Activated T-helper 2 cell treated with anti-CD3 and anti-CD28 coated beads, Interferon-gamma antibody, Interleukin-2, Interleukin-4, amounts not matched to agents 10 μg/mL and 5 μg/mL and 100 μg/mL, durations not matched to agents 14 hours and 24 hours and 36 hours (primary cell): Measurements from ENCODE around the gene CEACAM20. TPM values are rescaled to one million over a fixed set of nuclear protein-coding genes. Genes with fewer than 3 reads are reported as not detected.
"Not testable (repeated sequence)": the region's sequence is repeated elsewhere in the genome, so short reads cannot be mapped to it uniquely, and the experiment has no call there.

Experiments used
- DNase-seq: peaks from one replicate; pipeline ENCODE4 v3.0.0; 2021; ENCODE audit warnings: low spot score
- H3K27ac Mint-ChIP-seq: one replicate; pipeline ENCODE4 v1.8.0; 2021; ENCODE audit warnings: mixed read lengths
- H3K27me3 Mint-ChIP-seq: one replicate; pipeline ENCODE4 v1.8.0; 2021; ENCODE audit warnings: low read depth, mixed read lengths
- H3K36me3 Mint-ChIP-seq: one replicate; pipeline ENCODE4 v1.8.0; 2021; ENCODE audit warnings: low read depth, mixed read lengths
- H3K4me1 Mint-ChIP-seq: one replicate; pipeline ENCODE4 v1.8.0; 2021; ENCODE audit warnings: low read depth, mixed read lengths
- H3K4me3 Mint-ChIP-seq: one replicate; pipeline ENCODE4 v1.8.0; 2021; ENCODE audit warnings: low read depth, mild to moderate bottlenecking, moderate library complexity, mixed read lengths
- H3K9me3 Mint-ChIP-seq: one replicate; pipeline ENCODE4 v1.8.0; 2021; ENCODE audit warnings: mixed read lengths
- intact Hi-C: fragments of 100-400 bp; cut with micrococcal nuclease; formaldehyde crosslinking; loops from one replicate; pipeline ENCODE4 v1.15.1; 2023
- total RNA-seq: library from RNA; stranded (reverse); gene quantifications from 2 replicates; pipeline ENCODE4 v1.2.3, GENCODE V29; 2022

The CEACAM20 gene
- total RNA-seq, 1 donor from 2014 or later: not detected

DNA sequence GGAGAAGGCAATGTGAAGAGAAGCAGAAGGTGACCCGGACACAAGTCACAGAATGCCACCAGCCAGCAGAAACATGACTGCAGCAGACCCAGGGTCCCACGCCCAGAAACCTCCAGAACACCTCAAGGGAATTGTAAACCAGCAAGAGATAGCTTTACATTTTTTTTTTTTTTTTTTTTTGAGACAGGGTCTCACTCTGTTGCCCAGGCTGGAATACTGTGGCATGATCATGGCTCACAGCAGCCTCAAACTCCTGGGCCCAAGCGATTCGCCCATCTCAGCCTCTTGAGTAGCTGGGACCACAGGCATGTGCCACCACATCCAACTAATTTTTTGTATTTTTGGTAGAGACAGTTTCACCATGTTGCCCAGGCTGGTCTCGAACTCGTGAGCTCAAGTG is 10.5 kb upstream of the CEACAM20 start:
- Mint-ChIP-seq H3K27ac (no peak overlapping the region), H3K36me3 (no peaks in the 10 kb centered on the region), H3K4me3 (no peak overlapping the region), H3K27me3 (no peaks in the 10 kb centered on the region), H3K4me1 (no peaks in the 10 kb centered on the region), H3K9me3 (peaks cover 67% of the 10 kb centered on the region)
- intact Hi-C loops: no loop called here
- no peak for DNase-seq

DNA sequence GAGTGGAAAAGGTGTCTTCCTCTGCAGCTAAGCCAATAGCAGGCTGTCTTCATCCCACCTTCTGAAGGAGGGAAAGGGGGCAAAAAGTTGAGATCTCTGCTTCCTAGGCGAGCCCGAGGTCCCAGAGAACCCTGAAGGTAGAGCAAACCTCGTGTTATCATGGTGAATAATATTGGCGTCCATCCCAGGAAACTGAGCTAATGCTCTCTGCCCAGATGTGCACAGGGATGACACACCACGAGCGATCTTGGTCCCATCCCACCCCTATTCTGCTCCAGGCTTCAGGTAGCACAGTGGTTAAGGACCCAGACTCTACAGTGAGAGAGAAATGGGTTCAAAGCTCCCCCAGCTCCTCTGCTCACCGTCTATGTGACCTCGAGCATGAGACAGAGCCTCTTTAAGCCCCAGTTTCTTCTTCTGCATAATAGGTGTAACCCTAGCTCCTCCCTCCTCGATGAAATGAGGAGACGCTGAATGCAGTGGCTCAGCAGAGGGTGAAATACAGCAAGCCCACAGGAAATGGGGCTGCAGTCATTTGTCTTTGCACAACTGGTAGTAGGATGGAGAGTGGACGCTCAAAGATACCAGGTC is 9.9 kb upstream of the CEACAM20 start:
- H3K9me3 Mint-ChIP-seq: peaks cover 65% of the 10 kb centered on the region
- no peaks in the 10 kb centered on the region for H3K27me3 Mint-ChIP-seq
- DNase-seq: no peak
- no peak overlapping the region for H3K27ac Mint-ChIP-seq
- intact Hi-C loops: no loop called here
- H3K4me1 Mint-ChIP-seq: no peaks in the 10 kb centered on the region
- H3K4me3 Mint-ChIP-seq: no peak overlapping the region
- no peaks in the 10 kb centered on the region for H3K36me3 Mint-ChIP-seq

DNA sequence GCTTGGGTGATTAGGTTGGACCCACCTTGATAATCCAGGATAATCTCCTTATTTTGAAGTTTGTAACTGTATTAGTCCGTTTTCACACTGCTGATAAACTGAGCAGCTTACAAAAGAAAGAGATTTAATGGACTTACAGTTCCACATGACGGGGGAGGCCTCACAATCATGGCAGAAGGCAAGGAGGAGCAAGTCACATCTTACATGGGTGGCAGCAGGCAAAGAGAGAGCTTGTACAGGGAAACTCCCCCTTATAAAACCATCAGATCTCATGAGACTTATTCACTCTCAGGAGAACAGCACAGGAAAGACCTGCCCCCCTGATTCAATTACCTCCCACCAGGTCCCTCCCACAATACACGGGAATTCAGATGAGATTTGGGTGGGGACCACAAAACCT is 5.9 kb upstream of the CEACAM20 start:
- H3K36me3 Mint-ChIP-seq, H3K27ac Mint-ChIP-seq, H3K27me3 Mint-ChIP-seq, intact Hi-C loops, H3K4me3 Mint-ChIP-seq, DNase-seq, H3K4me1 Mint-ChIP-seq: not testable (repeated sequence)
- H3K9me3 Mint-ChIP-seq: peaks cover 61% of the 10 kb centered on the region

DNA sequence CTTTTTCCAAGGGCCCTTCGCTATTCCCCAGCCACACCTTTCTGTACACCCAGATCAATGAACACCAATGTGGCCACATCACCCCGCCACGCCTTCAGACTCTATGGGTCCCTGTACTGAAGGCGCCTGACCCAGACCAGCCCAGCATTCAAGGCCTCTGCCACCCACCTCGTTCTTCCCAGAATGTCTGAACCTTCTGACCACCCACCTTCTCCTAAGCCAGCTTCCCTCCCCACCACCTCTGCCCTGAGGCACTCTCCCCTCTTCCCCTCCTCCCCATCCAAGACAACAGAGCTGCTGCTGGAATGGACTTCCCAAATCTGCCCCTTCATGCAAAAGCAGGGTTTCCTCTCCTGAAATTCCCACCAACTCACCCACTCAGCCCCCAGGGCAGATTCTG is 3.3 kb upstream of the CEACAM20 start:
- intact Hi-C loops: no loop called here
- Mint-ChIP-seq H3K4me1 (no peaks in the 10 kb centered on the region), H3K4me3 (no peak overlapping the region), H3K36me3 (no peaks in the 10 kb centered on the region), H3K9me3 (peaks cover 65% of the 10 kb centered on the region), H3K27me3 (no peaks in the 10 kb centered on the region), H3K27ac (no peak overlapping the region)
- no peak for DNase-seq

DNA sequence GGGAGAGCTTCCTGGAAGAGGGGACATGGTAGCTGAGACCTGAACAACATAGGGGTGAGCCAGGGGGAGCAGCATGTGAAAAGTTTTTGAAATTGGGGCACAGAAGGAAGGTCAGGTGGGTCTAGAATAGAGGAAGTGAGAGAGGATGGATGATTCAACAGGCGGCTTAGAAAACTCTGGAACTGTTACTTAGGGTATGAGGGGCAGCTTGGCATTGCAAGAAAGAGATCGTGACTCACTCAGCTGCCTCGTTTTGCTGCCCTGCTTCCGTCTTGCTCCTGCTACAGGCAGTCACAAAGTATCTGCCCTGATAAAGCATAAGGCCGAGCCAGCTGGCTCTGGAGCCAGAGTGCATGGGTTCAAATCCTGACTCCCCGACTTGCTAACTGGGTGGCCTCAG is 1.3 kb upstream of the CEACAM20 start:
- Mint-ChIP-seq H3K27ac (no peak overlapping the region), H3K27me3 (no peaks in the 10 kb centered on the region), H3K4me1 (no peaks in the 10 kb centered on the region), H3K9me3 (peaks cover 53% of the 10 kb centered on the region), H3K4me3 (no peak overlapping the region), H3K36me3 (no peaks in the 10 kb centered on the region)
- intact Hi-C loops: no loop called here
- no peak for DNase-seq

DNA sequence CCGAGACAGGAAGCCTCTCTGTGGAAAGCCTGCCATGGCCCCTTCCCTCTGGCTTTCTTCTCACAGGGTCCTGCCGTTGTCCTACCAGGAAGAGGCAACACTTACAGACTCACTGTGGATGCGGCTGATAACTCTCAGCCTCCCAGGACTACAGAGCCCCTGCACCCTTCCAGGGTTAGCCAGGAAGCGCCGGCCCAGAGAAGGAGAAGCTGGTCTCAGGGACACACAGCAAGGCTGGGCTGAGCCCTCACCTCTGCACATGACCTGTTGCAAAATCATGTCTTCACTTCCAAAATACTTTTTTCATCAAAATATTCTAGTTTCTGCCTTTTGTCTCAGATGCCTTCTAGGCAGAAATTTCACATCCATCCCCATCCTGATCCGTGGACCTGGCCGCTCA is 1.9 kb downstream of the CEACAM20 start:
- peaks cover 47% of the 10 kb centered on the region for H3K9me3 Mint-ChIP-seq

DNA sequence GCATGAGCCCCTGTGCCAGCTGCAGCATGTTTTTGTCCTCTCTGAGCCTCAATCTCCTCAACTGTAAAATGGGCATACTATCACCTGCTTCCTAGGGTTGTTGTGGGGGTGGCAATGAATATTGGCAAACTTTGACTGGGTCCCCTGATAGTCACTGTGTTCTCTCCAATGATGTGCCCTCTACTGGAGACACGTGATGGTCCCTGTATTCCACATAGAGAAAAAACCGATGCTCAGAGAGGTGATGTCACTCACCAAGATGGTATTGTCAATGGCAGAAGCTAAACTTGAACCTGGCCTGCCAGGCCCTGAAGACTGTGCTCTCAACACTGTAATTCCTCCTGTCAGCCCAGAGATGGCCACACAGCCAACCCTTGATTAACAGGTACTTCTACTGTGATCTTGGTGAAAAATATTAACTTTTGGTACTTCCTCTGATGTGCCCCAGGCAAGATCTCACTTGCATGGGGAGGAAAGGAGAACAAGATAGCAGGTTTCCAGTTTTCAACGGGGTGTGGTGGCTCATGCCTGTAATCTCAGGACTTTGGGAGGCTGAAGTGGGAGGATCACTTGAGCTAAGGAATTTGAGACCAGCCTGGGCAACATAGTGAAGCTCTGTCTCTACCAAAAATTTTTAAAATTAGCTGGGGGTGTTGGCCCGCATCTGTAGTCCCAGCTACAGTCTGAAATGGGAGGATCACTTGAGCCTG is 3.6 kb downstream of the CEACAM20 start:
- intact Hi-C loops: no loop called here
- Mint-ChIP-seq H3K4me1 (no peaks in the 10 kb centered on the region), H3K36me3 (no peaks in the 10 kb centered on the region), H3K27me3 (no peaks in the 10 kb centered on the region), H3K4me3 (no peak overlapping the region), H3K9me3 (peaks cover 38% of the 10 kb centered on the region), H3K27ac (no peak overlapping the region)
- DNase-seq: no peak

More for the DNA sequence above, 1.9 kb downstream of the CEACAM20 start:
- DNase-seq: no peak
- H3K4me3 Mint-ChIP-seq: no peak overlapping the region
- no peaks in the 10 kb centered on the region for H3K4me1 Mint-ChIP-seq
- intact Hi-C loops: no loop called here
- no peak overlapping the region for H3K27ac Mint-ChIP-seq
- no peaks in the 10 kb centered on the region for H3K27me3 Mint-ChIP-seq
- no peaks in the 10 kb centered on the region for H3K36me3 Mint-ChIP-seq

DNA sequence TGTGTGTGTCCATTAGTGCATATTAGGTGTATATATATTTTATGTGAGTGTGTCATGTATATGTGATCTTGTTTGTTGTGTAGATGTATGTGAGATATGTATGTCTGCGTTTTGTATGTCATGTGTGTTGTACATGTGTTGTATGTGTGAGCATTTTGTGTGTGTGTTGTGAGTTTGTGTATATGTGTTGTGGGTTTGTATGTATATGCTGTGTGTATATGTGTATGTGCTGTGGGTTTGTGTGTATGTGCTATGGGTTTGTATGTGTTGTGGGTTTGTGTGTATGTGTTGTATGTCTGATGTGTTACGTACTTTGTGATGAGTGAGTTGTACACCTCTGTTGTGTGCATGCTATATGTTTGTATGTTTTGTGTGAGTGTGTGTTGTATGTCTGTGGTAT is 8.1 kb downstream of the CEACAM20 start:
- no peaks in the 10 kb centered on the region for H3K36me3 Mint-ChIP-seq
- H3K9me3 Mint-ChIP-seq: peaks cover 16% of the 10 kb centered on the region
- no peak for DNase-seq
- no peak overlapping the region for H3K4me3 Mint-ChIP-seq
- H3K27ac Mint-ChIP-seq: no peak overlapping the region
- H3K27me3 Mint-ChIP-seq: no peaks in the 10 kb centered on the region
- H3K4me1 Mint-ChIP-seq: no peaks in the 10 kb centered on the region
- intact Hi-C loops: no loop called here

DNA sequence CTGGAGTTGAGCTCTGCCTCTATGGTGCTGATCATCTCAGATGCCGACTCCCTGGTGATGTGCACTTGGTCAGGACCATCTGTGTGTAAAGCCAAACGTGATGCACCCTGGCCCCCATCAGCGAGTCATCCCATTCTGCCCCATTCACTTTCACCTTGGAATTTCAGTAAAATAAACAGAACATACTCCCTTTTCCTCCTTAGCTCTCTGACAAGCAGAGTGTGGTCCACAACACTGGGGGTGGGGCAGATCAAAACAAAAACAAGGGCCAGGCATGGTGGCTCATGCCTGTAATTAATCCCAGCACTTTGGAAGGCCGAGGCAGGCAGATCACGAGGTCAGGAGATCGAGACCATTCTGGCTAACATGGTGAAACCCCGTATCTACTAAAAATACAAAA is 12.3 kb downstream of the CEACAM20 start:
- no peak overlapping the region for H3K27ac Mint-ChIP-seq
- intact Hi-C loops: no loop called here
- H3K27me3 Mint-ChIP-seq: no peaks in the 10 kb centered on the region
- H3K9me3 Mint-ChIP-seq: peaks cover 8% of the 10 kb centered on the region
- H3K4me1 Mint-ChIP-seq: no peaks in the 10 kb centered on the region
- no peak for DNase-seq
- no peaks in the 10 kb centered on the region for H3K36me3 Mint-ChIP-seq
- H3K4me3 Mint-ChIP-seq: no peak overlapping the region

DNA sequence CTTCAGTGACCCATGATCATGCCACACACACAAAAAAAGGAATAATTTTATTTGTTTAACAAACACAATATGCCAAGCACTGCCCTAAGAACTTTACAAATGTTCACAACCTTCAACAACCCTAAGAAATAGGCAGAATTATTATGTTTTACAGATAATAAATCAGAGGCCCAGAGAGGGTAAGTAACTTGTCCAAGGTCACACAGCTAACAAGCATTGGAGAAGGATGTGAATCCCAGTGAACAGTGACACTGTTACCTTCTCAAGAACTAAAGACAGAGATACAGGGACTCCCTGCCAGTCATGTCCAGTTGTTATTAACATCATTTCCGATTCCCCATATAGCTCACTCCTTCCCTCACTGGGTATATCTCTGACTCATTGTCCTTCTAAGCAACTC is 13.6 kb downstream of the CEACAM20 start:
- H3K4me1 Mint-ChIP-seq: no peaks in the 10 kb centered on the region
- intact Hi-C loops: no loop called here
- H3K27me3 Mint-ChIP-seq: no peaks in the 10 kb centered on the region
- H3K9me3 Mint-ChIP-seq: peaks cover 14% of the 10 kb centered on the region
- H3K27ac Mint-ChIP-seq: no peak overlapping the region
- H3K36me3 Mint-ChIP-seq: no peaks in the 10 kb centered on the region
- no peak for DNase-seq
- H3K4me3 Mint-ChIP-seq: no peak overlapping the region

DNA sequence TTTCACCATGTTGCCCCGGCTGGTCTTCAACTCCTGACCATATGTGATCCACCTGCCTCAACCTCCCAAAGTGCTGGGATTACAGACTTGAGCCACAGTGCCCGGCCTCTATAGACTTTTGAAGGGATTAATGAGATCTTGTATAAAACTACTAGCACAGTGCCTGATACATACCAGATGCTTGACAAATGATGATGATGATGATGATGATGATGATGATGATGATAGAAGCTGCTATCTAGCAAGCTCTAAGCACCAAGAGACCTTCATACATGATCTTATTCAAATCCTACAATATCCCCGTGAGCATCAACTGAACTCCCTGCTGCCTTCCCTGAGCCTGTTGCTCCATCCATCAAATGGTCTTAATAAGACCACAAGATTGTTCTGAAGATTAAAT is 14.4 kb downstream of the CEACAM20 start:
- DNase-seq: no peak
- peaks cover 21% of the 10 kb centered on the region for H3K9me3 Mint-ChIP-seq
- no peaks in the 10 kb centered on the region for H3K27me3 Mint-ChIP-seq
- no peaks in the 10 kb centered on the region for H3K36me3 Mint-ChIP-seq
- H3K4me3 Mint-ChIP-seq: no peak overlapping the region
- H3K27ac Mint-ChIP-seq: no peak overlapping the region
- no peaks in the 10 kb centered on the region for H3K4me1 Mint-ChIP-seq
- intact Hi-C loops: no loop called here

DNA sequence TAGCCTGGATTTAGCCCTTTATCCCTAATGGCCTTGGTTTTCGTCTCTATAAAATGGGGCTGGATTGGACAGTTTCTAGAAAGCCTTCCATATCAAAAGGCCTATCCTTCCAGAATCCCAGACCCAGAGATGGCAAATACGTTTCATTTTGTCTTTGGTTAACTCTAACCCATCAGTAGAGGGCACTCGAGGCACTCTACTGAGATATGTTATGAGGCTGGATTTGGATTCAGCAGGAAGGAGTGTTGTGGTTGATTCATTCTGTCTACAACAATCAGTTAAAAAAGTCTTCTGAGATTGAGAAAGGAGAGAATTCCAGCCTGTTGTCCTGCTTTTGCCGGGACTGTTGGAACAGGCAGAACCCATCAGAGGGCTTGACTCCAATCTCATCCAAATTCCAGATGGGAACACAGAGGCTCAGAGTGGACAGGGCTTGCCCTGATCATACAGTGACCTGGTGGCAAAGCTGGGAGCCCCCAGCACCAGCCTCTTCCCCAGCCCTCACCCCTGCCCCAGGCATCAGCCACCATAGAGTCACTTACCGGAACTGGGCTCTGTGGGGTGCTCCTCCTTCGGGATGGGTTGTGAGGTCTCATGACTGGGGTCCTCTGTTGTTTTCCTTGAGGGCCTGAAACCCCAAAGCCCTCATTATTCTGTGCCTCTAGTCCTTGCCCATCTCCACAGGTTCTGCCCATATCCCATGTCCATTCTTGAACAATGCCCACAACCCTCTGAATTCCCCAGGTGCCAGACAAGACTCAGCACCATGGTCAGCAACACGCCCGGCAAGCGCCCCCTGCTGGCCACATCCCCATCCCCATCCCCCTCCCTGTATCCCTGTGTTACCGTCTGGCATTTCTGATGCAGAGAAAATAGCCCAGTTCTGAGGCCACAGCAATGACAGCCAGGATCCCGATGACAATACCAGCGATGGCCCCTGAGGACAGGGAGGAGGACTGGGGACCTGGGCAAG is 16.9 kb downstream of the CEACAM20 start:
- no peak for DNase-seq
- intact Hi-C loops: no loop called here
- H3K27me3 Mint-ChIP-seq: no peaks in the 10 kb centered on the region

DNA sequence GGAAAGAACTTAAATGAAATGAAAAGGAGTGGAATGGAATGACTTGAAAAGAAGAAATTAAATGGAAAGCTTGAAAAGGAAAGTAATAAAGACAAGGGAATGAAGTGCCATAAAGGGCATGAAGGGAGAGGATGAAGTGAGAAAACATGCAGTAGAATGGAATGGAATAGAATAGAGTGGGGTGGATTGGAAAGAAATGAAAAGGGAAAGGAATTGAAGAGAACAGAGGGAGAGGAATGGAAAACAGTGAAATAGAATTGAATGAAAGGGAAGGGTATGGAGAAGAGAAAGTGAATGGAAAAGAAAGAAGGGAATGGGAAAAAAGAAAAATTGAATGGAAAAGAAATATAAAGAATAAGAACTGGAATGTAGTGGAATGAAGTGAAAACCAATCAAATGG is 20.0 kb downstream of the CEACAM20 start:
- Mint-ChIP-seq H3K27ac (no peak overlapping the region), H3K27me3 (no peaks in the 10 kb centered on the region), H3K4me3 (no peak overlapping the region), H3K36me3 (no peaks in the 10 kb centered on the region), H3K9me3 (peaks cover 42% of the 10 kb centered on the region), H3K4me1 (no peaks in the 10 kb centered on the region)
- intact Hi-C loops: loop anchor here (10.0 kb wide), 1 partner anchor 395 kb away; the partner anchor contains the start of gene ZNF225
- no peak for DNase-seq

More for the DNA sequence above, 16.9 kb downstream of the CEACAM20 start:
- H3K9me3 Mint-ChIP-seq: peaks cover 36% of the 10 kb centered on the region
- no peak overlapping the region for H3K27ac Mint-ChIP-seq
- H3K4me1 Mint-ChIP-seq: no peaks in the 10 kb centered on the region
- H3K4me3 Mint-ChIP-seq: no peak overlapping the region
- H3K36me3 Mint-ChIP-seq: no peaks in the 10 kb centered on the region
